Measurements from ENCODE around the gene URB2. TPM values are rescaled to one million over a fixed set of nuclear protein-coding genes. Genes with fewer than 3 reads are reported as not detected.

The URB2 gene
- total RNA-seq, 1 donor from 2014 or later: 21.8 TPM

DNA sequence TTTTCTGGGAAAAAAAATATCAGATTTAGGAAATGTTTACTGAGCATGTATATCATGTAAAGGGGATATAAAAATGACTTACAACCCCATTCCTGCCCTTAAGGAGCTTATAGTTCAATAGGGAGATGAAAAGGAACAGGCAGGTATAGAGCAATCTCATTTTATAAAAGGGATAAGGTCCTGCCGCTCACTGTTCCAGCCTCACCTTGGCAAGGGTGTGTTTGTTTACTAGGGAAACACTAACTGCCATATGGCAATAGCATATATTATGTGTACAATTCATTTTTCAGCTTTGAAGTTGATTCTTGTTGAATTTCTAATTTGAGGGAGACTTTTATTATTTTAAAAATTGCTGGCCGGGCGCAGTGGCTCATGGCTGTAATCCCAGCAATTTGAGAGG, 25.5 kb downstream of the URB2 start:
- no peak for TF ChIP-seq CTCF (IDR thresholded peaks at IDR 0.05)
- H3K27ac Mint-ChIP-seq: no peak overlapping the region
- intact Hi-C loops (cut with micrococcal nuclease): no loop called here
- ChIA-PET POLR2A (no interaction called here), CTCF (no interaction called here)
- no peaks in the 10 kb centered on the region for H3K9me3 Mint-ChIP-seq
- H3K4me1 Mint-ChIP-seq: no peaks in the 10 kb centered on the region
- no peak for DNase-seq
- H3K4me3 Mint-ChIP-seq: no peak overlapping the region
- H3K27me3 Mint-ChIP-seq: no peaks in the 10 kb centered on the region
- ATAC-seq (ENCODE audit: low read depth): no peak
- H3K36me3 Mint-ChIP-seq (ENCODE audit: low read depth): peaks cover 82% of the 10 kb centered on the region

DNA sequence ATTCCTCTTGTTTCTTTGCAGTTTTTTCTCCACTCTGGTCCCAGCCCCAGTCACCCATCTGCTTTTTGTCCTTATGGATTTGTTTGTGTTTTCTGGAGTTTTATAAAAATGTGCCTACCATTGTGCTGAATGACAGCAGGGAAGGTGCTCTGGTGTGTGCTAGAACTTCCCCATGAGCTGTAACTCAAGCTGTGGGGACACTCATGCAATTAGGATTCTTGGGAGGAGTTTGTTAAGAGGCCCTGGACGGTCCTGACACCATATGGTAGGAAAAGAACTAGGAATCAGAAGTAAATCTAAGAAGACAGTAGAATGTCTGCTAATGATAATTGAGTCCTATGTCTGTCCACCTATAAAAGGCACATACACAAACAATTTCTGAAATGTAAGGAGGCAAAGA, 27.4 kb downstream of the URB2 start:
- peaks cover 85% of the 10 kb centered on the region for H3K36me3 Mint-ChIP-seq (ENCODE audit: low read depth)
- DNase-seq: no peak
- no peaks in the 10 kb centered on the region for H3K27me3 Mint-ChIP-seq
- H3K4me3 Mint-ChIP-seq: no peak overlapping the region
- H3K4me1 Mint-ChIP-seq: no peaks in the 10 kb centered on the region
- ChIA-PET POLR2A (no interaction called here), CTCF (no interaction called here)
- no peak for TF ChIP-seq CTCF (IDR thresholded peaks at IDR 0.05)
- no peaks in the 10 kb centered on the region for H3K9me3 Mint-ChIP-seq
- H3K27ac Mint-ChIP-seq: no peak overlapping the region
- intact Hi-C loops (cut with micrococcal nuclease): no loop called here
- ATAC-seq (ENCODE audit: low read depth): no peak

- Mint-ChIP-seq H3K4me3 (no peak overlapping the region), H3K36me3 (ENCODE audit: low read depth) (peaks cover 85% of the 10 kb centered on the region), H3K27ac (no peak overlapping the region), H3K4me1 (no peaks in the 10 kb centered on the region), H3K9me3 (no peaks in the 10 kb centered on the region), H3K27me3 (no peaks in the 10 kb centered on the region)
- ChIA-PET CTCF (no interaction called here), POLR2A (no interaction called here)
- intact Hi-C loops (cut with micrococcal nuclease): no loop called here
- DNase-seq (no peak), ATAC-seq (ENCODE audit: low read depth) (no peak)
- TF ChIP-seq CTCF (IDR thresholded peaks at IDR 0.05): no peak
Observed at GRCh38 chr1:229655781-229656180, 29.7 kb downstream of the URB2 start.

DNA sequence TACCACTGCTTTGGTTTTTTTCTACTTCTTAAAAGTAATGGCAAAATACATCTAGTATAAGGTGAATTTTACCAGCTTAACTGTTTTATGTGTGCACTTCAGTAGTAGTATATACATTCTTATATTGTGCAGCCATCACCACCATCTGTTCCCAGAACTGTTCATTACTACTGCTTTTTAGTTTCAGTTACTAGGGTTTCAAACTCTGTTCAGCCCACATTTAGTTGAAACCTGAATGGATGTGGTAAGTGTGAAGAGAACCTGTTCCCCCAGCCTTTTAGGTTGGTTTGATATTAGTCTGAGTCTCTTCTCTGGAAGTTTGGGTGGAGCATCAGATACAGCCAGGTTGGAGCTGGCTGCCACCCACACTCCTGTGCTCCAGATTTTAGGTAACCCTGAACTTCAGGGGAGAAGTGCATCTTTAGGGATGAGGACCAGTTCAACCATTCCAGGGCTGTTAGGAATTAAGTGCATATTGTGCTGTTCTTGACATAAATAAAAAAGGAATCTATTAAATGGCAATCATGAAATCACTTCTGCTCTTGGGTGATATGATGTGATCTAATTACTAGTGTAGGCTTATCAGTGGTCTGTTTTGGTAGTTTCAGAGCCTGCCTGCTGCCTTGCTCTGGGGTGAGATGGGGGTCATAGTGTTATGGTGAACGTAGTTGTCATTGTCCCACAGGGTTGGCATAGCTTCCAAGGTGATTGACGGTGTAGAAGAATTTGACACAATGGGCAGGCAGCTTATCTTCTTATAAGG, 32.1 kb downstream of the URB2 start:
- peak overlapping the region; percentile 10 for H3K27ac Mint-ChIP-seq
- DNase-seq: no peak
- peaks cover 11% of the 10 kb centered on the region for H3K4me1 Mint-ChIP-seq
- ATAC-seq (ENCODE audit: low read depth): no peak
- peaks cover 74% of the 10 kb centered on the region for H3K36me3 Mint-ChIP-seq (ENCODE audit: low read depth)
- intact Hi-C loops (cut with micrococcal nuclease): no loop called here
- no peak overlapping the region for H3K4me3 Mint-ChIP-seq
- ChIA-PET CTCF (interaction anchor here (1.6 to 7.7 kb wide), 2 partner anchors 509 to 652 kb away, joined by 6 to 116 read pairs; no protein-coding TSS in a partner anchor), POLR2A (no interaction called here)
- H3K9me3 Mint-ChIP-seq: no peaks in the 10 kb centered on the region
- H3K27me3 Mint-ChIP-seq: no peaks in the 10 kb centered on the region
- TF ChIP-seq CTCF (IDR thresholded peaks at IDR 0.05): no peak

DNA sequence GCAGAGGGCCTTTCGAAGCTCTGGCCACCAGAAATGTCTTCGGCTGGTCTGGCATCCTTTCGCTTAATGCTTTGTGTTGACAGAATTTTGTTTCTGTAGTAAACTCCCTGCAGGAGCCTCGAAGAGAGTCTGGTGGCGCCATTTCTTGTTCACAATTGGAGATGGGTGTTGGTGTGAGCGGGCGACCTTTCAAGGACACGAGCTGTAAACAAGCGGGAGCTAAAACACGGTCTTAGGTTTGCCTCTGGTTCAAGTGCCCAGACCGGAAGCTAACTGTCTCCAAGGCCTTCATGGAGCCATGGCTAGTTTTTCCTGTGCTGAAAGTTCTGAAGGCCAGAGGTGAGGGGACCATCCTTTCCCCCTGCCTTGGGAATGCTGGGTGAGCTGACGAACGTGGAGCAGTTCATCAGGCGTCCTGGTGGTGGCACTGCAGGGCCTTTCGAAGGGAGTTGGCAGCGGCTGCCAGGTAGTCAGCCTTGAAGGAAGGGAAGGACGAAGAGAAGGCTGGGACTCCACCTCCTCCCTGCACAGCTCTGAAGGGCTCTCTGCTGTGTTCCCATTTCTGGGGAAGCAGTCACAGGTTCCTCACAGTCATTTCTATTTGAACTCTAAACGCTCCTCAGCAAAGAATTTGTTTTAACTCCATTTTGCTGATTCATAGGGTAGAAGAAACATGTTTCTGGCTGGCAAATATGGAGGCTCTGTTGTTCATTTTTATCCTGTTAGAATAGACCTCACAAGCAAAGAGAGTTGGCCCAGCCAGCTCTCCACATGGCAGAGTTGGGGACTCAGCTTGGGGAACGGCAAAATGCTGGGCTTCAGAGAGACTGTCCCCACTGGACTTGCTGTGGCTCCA, 35.2 kb downstream of the URB2 start:
- peak; percentile 87 for ATAC-seq (ENCODE audit: low read depth)
- CTCF ChIA-PET: interaction anchor here (0.6 to 7.7 kb wide), 34 partner anchors 9 to 982 kb away, joined by 3 to 116 read pairs (median 4); no protein-coding TSS in a partner anchor
- no peaks in the 10 kb centered on the region for H3K9me3 Mint-ChIP-seq
- no peak overlapping the region for H3K4me3 Mint-ChIP-seq
- H3K27ac Mint-ChIP-seq: peak overlapping the region; percentile 50
- POLR2A ChIA-PET: interaction anchor here (0.8 to 1.5 kb wide), 7 partner anchors 14 to 506 kb away, joined by 3 to 6 read pairs (median 3); partner anchors contain the start of gene GALNT2
- peaks cover 47% of the 10 kb centered on the region for H3K36me3 Mint-ChIP-seq (ENCODE audit: low read depth)
- TF ChIP-seq CTCF (IDR thresholded peaks at IDR 0.05): peak; percentile 21
- no peaks in the 10 kb centered on the region for H3K27me3 Mint-ChIP-seq
- intact Hi-C loops (cut with micrococcal nuclease): loop anchor here (1.0 to 5.0 kb wide), 5 partner anchors 188 to 649 kb away; partner anchors contain the start of gene GALNT2
- peaks cover 11% of the 10 kb centered on the region for H3K4me1 Mint-ChIP-seq
- DNase-seq: peak; percentile 70

Measured in activated B cell treated with CpG ODN at 0.5 μM for 24 hours (primary cell).